Ovary (tissue), 3 donors: Measurements from ENCODE around the gene BHLHA15.

Experiments used
- CTCF ChIP-seq, 3 donors: fragments of 450-650 bp in 2 of 3; fragments of 200-600 bp in 1 of 3; IDR thresholded peaks; one replicate each; pipeline versions ENCODE4 v1.5.1 to v1.8.0; 2016 to 2022; ENCODE audit warnings: antibody characterized with exemption in 3 of 3, mild to moderate bottlenecking in 1 of 3
- POLR2A ChIP-seq: fragments of 450-650 bp; IDR thresholded peaks from one replicate; pipeline ENCODE4 v1.6.1; 2017; ENCODE audit warnings: antibody characterized with exemption, mild to moderate bottlenecking, moderate library complexity
- donor health status: DM: no; HTN: no; CAD: no.

GRCh38 chr7:98217623-98218582 is 6.7 kb downstream of the BHLHA15 start:
- no peak for TF ChIP-seq CTCF (IDR thresholded peaks at IDR 0.05)
- TF ChIP-seq POLR2A = no peak
